GM23248 (cell line): ENCODE results near the gene SULT4A1.

Source experiments
- EZH2 ChIP-seq: fragments of 200-600 bp; sonication (generic); IDR thresholded peaks from 2 replicates; pipeline ENCODE4 v1.6.1; 2018; ENCODE audit warnings: antibody characterized with exemption, mild to moderate bottlenecking; ENCODE audit not compliant: insufficient read depth, poor library complexity, severe bottlenecking
- EZH2phosphoT487 ChIP-seq: fragments of 200-600 bp; sonication (generic); IDR thresholded peaks from 2 replicates; pipeline ENCODE4 v1.6.1; 2018; ENCODE audit warnings: antibody characterized with exemption, moderate library complexity, mild to moderate bottlenecking, low read depth; ENCODE audit not compliant: insufficient read depth

DNA sequence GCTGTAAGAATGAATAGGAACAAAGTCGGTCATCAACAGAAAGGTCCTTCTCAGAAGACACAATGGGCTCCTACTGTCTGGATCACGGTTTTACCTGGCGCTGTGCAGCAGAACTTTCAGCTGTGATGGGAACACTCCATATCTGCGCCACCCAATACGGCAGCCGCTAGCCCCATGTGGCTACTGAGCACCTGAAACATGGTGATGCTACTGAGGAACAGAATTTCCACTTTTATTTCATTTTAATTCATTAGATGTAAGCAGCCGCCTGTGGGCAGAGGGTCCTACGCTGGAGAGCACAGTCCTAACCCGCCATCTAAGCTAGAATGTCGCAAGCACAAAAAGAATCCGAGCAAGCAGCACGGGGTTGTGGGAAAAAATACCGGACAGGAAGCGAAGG lies 2.7 kb downstream of the SULT4A1 start:
- TF ChIP-seq EZH2phosphoT487 (no peak), EZH2 (no peak)
